Measurements from ENCODE around the gene PERM1. TPM values are rescaled to one million over a fixed set of nuclear protein-coding genes. Genes with fewer than 3 reads are reported as not detected.

The PERM1 gene
- total RNA-seq, 1 experiment from 2014 or later = 0.39 TPM

GRCh38 chr1:932173-932510, 49.8 kb downstream of the PERM1 start:
- Histone ChIP-seq H4K20me1 (ENCODE audit: insufficient read depth) (no peaks in the 10 kb centered on the region), H3K4me1 (ENCODE audit: control insufficient read depth in 1 of 2, insufficient read depth in 2 of 2, low read length in 2 of 2) (peaks cover 0 to 13% of the 10 kb centered on the region in 2 experiments; a peak in 2 of 4 replicates), H3K4me2 (ENCODE audit: low read length) (no peak overlapping the region), H3K9ac (ENCODE audit: low read length) (no peak overlapping the region), H3K9me2 (ENCODE audit: insufficient read depth) (no peaks in the 10 kb centered on the region), H3K27ac (ENCODE audit: low read depth, low read length) (no peak overlapping the region), H3K4me3 (replicated peaks in 1 of 2; ENCODE audit: low read depth in 1 of 2, low read length in 2 of 2) (no peak overlapping the region), H3K27me3 (ENCODE audit: insufficient read depth, low read length) (peaks cover 8% of the 10 kb centered on the region; the same call in 1 of the 2 replicates), H3K79me2 (ENCODE audit: insufficient read depth, low read length) (no peaks in the 10 kb centered on the region), H2AFZ (ENCODE audit: low read depth, low read length, poor library complexity, severe bottlenecking) (no peak overlapping the region), H3K9me3 (ENCODE audit: control insufficient read depth in 1 of 2, insufficient read depth in 1 of 2, low read depth in 1 of 2, low read length in 2 of 2) (no peaks in the 10 kb centered on the region), H3K36me3 (ENCODE audit: control insufficient read depth in 1 of 2, insufficient read depth in 2 of 2, low read length in 2 of 2) (no peaks in the 10 kb centered on the region)
- DNase-seq (ENCODE audit: low read depth, low spot score) (no peak), ATAC-seq (no peak)
- intact Hi-C loops (cut with micrococcal nuclease) = no loop called here
- TF ChIP-seq YY1 (IDR thresholded peaks at IDR 0.05; ENCODE audit: extremely low read depth, insufficient replicate concordance, low read depth, low read length) (no peak), FOSL1 (IDR thresholded peaks at IDR 0.05; ENCODE audit: low read depth) (no peak), MAX (IDR thresholded peaks at IDR 0.05) (no peak), CTCF (IDR thresholded peaks at IDR 0.05 in 2 of 3, conservative IDR thresholded peaks at IDR 0.05 in 1 of 3; ENCODE audit: borderline replicate concordance in 1 of 3, insufficient read depth in 1 of 3, low read depth in 2 of 3, low read length in 2 of 3) (no peak), JUND (IDR thresholded peaks at IDR 0.05) (no peak), SIN3A (IDR thresholded peaks at IDR 0.05; ENCODE audit: low read depth) (no peak), POLR2A (IDR thresholded peaks at IDR 0.05; ENCODE audit: borderline replicate concordance, extremely low read depth, insufficient read depth, insufficient read length) (no peak), CEBPB (IDR thresholded peaks at IDR 0.05; ENCODE audit: low read depth) (no peak), POLR2AphosphoS5 (IDR thresholded peaks at IDR 0.05; ENCODE audit: low read depth, low read length) (no peak), EGR1 (IDR thresholded peaks at IDR 0.05; ENCODE audit: low read depth) (no peak), ELF1 (IDR thresholded peaks at IDR 0.05; ENCODE audit: borderline replicate concordance, low read depth) (no peak)
- ChIA-PET CTCF (no interaction called here), POLR2A (no interaction called here), RAD21 (ENCODE audit: low non-redundant PET in 1 of 2, low total read pairs in 2 of 2, uncharacterized antibody in 2 of 2, unreplicated experiment in 2 of 2) (no interaction called here)
- BruUV-seq (replicated peaks) = no TSS peak

Data from HCT116 (cell line).